HG03135 (cell line): ENCODE results near the gene HNRNPR.
"Not testable (repeated sequence)": the region's sequence is repeated elsewhere in the genome, so short reads cannot be mapped to it uniquely, and the experiment has no call there.

Experiments
- ATAC-seq: cut with Tn5 transposase; IDR thresholded peaks from one replicate; pipeline ENCODE4 v1.9.1; 2021; ENCODE audit warnings: mild to moderate bottlenecking, moderate library complexity; ENCODE audit not compliant: unreplicated experiment

Gene HNRNPR

DNA sequence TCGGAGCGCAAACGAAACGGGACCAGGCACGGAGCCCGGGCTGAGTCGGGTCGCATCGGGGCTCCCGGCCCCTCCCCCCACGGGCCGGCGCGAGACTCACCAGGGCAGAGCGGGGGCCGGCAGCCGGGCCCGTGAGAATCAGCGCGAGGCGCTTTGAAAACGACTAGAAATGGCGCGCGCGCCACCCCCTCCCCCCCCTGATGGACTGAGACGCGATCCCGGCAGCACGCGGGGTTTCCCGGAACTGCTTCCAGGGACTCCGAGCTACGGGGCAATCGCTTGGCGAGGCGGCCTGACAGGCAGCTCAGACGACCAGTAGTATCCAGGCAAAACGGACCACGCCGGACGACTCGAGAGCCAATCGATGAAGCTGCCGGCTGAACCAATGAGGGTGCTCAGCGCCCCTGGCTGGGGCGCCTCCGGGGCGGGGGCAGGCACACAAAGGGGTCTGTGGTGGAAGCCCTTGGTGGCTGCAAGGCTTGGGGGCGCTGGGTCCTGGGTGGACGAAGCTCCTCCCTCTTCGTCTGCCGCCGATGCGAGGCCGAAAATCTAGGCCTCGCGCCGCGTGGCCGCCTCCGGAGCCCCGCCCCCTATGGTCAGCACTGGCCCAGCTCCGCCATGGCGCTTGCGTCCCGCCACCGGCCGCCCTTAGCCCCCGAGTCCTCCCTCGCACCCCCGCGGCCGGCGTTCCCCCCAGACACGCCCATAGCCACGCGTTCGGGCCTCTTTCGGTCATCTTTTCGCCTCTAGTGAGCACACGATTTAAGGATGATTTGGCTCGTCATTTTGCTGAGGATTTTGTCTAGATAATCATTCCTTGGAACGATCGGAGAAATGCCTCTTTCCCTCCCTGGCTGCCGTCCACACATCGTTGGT is at the start of gene HNRNPR:
TSS of gene HNRNPR (minus strand) at position 174 of the 876 bp plus-strand sequence. CDS start 3,276 bp downstream, outside the sequence.
- peak; percentile 90 for ATAC-seq

DNA sequence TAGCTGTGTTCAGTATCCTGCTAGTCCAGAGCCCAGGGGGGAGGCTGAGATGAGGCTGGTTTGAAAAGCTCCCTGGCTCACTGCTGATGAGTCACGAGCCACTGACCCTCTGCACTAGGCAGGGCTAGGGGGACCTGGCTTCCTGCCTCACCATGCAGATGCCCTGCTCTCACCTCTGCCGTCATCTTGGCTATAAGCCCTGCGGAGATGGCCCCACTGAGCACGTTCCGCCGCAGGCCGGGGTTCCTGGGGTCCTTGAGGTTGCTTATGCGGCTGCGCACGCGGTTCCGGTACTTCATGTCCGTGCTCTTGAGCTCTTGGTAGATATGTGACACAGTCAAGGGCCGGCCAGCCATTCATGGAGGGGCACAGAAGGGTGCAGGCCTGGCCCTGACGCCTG is 49.6 kb upstream of the HNRNPR start:
- ATAC-seq: no peak

DNA sequence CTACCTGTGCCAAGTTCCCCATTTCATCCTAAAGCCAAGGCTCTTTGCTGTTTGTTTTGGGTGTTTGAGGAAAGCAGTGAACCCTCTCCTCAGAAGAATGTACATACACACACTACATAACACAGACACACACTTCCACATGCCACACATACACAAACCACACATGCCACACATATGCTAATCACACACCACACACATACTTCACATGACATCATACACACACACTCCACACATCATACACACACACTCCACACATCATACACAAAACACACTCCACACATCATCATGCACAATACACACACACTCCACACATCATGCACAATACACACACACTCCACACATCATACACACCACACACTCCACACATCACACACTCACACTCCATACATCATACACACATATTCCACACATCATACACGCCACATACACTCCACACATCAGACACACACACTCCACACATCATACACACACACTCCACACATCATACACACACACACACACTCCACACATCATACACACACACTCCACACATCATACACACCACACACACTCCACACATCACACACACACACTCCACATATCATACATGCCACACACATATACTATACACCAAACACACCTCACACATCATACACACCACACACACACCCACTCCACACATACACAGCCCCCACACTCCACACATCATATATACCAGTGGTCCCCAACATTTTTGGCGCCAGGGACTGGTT is 48.2 kb upstream of the HNRNPR start:
- ATAC-seq: no peak

DNA sequence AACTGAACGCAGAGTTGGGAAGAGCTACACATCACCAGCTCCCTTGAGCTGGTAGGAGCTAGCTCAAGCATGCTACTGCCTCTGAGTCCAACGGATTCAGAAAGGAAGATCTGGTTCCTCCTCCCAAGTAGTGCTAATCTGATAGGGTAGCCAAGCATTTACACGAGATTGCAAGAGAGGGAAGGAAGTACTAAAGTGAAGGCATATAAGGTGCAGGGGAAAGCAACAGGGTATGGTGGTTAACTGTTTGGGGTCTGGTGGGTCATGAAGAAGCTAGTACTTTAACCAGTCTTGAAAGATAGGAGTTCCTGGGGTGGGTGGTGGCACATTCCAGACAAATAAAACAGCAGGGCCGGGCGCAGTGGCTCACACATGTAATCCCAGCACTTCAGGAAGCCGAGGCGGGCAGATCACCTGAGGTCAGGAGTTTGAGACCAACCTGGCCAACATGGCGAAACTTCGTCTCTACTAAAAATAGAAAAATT is 45.8 kb upstream of the HNRNPR start:
- no peak for ATAC-seq

DNA sequence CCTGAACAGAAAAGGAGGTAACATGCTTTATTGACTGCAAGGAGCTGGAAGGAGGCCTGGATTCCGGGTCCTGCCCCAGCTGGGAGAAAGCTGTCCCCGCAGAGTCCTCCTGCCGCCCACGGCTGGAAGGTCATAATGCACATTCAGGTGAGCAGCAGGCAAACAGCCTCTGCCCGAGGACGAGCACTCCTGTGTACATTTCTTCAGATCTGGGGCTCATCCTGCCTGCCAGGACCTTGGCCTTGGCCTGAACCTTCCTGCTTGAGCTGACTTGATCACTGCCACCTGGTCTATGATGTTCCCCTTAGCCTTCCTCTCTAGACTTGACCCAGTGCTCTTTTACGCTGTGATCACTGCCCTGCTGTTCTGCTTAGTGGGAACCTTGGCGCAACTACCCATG is 43.4 kb upstream of the HNRNPR start:
- ATAC-seq: no peak

DNA sequence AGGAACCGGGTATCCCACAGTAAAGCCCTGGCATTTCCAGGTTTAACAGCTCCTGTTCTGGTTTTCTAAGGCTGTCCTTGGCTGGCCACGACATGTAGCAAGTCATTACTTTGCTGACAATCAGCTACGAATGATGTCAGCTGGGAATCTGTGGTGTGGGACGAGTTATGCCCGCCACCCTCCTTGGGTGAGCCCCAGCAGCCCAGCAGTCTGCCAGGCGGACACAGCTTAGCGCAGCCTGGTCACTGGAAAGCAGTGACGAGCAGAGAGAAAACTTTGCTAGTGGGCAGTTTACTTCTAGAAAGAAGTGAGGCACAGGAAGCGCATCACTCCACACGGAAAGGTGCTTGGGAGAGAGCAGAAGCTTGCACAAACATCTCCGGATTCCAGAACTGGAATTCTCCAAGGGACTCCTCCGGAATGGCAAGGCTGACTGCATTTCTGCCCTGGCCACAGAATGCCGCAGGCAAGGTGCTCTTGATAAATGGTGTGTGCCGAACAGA is 41.1 kb upstream of the HNRNPR start:
- no peak for ATAC-seq

DNA sequence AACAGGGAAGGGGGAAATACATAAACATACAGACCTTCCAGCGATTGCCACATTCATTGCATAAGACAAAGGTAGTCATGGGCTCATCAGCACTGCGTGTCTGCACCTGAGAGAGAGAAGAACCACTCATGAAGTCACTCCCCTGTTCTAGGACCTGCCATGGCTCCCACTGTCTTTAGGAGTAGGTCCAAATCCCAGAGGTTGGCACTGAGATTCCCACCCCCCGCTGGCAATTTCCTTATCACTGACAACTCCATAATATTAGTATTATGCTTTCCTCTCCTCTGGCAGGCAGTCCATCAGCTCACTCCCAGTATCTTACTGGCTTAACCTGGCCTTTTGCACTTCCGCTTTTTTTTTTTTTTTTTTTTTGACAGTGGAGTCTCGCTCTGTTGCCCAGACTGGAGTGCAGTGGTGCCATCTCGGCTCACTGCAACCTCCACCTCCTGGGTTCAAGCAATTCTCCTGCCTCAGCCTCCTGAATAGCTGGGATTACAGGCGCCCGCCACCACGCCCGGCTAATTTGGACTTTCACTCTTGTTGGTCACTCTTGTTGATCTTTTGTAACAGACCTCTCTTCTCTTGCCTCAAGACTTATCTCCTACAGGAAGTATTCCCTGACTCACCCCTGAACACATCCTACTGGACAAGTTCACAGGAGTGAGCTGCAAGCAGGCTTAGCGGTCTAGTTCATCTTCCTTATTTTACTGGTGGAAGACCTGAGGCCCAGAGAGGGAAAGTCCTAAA is 40.4 kb upstream of the HNRNPR start:
- ATAC-seq: no peak

DNA sequence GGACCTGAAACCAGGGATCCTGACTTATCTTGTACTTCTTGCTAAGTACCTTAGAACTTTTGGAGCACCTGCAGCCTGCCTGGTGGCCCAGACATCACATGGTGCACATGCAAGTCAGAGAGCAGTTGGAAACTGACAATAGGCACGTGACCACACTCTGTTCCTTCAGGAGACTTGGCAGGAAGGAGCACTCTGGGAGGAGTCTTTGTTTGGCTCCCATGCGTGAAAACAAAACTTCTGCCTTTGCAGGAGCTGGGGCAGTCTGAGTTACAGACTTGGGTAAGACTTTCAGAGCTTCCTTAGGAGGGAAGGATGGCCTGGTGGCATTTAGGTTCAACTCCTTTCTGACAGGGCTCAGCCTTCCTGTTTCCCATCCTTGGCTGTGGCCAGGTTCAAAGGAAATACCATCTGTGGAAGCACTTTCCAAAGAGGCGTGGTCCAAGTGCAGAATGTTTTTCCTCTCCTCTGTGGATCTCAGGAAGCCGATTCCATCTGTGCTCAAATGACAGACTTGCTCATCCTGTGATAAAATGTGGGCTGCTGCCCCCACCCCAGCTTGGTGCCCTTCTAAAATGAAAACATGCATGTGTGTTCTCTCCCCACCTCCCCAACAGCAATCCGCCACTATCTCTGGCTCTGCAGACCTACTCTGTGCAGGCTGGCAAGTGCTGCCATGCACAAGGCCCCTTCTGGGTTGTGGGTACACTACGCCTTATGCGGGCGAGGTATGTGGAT is 39.7 kb upstream of the HNRNPR start:
- ATAC-seq: no peak

DNA sequence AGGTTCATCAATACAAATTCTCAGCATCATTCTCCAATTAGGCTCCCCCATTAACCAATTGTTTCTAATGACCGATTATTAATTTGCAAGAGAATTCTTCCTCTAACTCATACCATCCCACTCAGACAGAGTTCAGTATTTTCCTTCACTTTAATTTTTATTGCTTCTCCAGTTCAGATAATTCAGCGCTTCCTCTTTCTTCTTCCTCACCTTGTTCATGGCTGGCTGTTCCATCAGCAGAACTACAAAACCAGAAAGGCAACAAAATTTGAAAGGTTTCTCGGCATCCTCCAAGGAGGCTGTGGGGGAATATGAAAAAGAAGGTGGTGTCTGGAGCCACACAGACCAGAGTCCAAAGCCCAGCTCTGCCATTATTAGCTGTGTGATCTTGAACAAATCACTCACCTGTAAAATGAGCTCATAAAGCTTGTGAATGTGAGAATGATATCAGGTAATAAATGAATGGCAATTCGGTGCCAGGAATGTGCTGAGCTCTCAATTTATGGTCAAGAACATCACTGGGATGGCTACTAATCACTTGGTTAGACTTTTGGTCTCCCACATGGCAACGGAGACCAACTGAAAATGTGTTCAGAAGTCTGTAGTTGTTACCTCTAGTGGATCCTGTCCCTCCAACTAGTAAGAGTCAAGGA is 37.3 kb upstream of the HNRNPR start:
- no peak for ATAC-seq

DNA sequence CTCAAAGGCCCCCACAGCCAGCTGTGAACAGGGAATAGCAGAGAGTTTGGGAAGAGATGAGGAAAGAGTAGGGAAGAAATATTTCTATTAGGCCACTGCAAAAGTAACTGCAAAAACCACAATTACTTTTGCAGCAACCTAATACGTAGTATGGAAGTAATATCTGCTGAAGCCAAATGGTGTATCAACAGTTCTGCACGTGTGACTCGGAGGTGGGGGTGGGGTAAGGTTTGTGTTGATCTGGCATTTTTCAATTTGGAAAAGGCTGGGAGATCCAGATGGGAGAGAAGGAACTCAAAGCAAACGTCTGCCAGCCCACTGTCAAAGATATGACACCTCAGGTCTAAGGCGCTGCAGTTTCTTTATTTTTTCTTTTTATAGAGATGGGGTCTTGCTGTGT is 36.6 kb upstream of the HNRNPR start:
- ATAC-seq: no peak

DNA sequence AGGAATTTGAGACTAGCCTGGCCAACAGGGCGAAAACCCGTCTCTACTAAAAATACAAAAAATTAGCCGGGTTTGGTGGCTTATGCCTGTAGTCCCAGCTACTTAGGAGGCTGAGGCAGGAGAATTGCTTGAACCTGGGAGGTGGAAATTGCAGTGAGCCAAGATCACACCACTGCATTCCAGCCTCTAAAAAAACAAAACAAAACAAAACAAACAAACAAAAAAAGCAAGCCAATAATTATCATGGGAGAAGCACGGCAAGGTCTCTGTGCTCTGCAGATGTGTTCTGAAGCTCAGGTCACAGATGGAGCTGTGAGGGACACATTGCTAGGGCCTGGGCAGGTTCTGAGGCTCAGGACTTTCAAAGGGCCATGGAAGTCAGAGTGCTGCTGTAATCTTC is 36.2 kb upstream of the HNRNPR start:
- not testable (repeated sequence) for ATAC-seq

DNA sequence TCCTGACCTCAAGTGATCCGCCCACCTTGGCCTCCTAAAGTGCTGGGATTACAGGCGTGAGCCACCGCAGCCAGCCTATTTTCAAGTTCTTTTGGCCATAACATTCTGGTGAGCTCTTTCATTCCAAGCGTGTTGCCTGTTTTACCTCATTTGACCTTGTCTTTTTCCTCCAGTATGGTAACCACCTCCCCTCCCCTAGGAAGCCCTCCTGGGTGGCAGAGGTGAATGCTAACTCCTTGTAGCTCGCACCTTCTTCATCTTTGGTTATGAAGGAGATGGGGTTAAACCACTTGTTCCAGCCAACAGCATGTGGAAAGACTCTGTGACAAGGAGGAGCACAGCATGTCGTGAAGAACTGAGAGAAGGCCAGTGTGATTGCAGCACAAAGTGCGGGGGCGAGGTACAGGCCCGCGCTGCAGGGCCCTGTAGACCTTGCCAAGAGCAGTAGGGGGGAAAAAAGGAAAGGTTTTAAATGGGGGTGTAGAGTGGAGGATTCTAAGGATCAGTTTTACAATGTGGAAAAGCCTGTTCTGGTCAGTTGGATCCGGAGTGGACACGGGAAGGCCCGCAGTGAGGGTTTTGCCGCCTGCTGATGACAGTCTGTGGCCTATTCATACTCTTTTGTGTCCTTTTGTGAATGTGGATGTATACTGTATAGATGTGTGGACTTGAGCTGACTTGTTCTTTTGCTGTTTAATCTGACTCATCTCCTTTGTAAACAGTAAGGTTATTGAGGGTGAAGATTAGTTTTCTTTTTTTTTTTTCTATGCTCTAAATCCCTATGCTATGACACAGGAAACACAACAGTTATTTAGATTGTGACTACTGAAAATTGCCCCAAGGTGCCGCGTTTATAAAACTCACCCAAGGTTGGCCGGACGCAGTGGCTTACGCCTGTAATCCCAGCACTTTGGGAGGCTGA is 33.1 kb upstream of the HNRNPR start:
- no peak for ATAC-seq

DNA sequence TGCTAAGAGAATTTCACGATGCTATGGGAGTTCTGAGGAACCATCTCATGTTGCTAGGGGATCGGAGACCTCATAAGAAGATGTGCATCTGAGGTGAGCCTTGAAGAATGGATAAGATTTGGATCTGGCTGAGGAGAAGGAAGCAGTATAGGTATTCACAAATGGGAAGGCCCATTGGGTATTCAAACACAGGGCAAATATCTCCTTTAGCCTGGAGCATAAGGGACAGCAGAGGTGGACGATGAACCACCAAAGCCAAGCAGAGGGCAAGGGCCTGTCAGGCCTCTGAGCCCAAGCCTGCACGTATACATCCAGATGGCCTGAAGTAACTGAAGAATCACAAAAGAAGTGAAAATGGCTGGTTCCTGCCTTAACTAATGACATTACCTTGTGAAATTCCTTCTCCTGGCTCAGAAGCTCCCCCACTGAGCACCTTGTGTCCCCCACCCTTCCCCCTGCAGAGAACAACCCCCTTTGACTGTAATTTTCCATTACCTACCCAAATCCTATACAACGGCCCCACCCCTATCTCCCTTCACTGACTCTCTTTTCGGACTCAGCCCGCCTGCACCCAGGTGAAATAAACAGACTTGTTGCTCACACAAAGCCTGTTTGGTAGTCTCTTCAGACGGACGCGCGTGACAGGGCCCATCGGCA is 30.1 kb upstream of the HNRNPR start:
- not testable (repeated sequence) for ATAC-seq

DNA sequence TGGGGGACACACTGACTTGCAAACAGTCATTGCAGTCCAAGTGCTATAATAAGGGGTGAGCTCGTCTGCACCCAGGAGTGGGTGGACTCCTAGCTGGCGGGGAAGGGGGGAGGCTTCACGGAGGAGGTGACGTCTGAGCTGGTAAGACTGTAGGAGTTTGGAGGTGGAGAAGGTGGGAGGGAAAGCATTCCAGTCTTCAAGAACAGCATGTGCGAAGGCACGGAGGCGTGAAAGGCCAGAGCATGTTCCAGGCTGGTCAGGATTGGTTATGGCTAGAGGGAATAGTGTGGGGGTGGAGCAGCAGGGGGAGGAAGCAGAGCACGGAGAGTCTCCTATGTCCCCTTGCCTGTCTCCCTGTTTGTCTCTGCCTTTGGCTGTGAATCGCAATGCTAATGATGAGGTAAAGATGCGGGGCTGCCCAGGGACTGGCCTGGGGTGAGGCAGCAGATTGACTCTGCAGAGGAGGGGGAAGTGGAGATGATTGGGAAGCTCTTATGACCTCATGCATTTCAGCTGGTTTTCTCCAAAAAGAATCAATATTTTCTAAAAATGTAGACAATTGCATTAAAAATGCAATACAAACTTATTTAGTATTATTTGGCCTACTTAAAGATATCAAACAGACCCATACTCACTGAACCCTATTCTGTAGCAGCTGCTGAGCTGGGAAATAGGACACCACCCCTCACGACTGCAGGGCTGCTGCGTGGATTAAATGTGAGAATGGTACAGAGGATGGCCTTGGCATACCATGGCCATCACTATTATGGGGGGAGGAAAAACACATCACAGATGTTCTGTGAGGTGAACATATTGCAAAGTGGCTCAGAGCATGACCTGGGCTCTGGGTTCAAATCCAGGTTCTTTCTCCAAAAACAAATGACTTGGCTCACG is 28.1 kb upstream of the HNRNPR start:
- no peak for ATAC-seq

DNA sequence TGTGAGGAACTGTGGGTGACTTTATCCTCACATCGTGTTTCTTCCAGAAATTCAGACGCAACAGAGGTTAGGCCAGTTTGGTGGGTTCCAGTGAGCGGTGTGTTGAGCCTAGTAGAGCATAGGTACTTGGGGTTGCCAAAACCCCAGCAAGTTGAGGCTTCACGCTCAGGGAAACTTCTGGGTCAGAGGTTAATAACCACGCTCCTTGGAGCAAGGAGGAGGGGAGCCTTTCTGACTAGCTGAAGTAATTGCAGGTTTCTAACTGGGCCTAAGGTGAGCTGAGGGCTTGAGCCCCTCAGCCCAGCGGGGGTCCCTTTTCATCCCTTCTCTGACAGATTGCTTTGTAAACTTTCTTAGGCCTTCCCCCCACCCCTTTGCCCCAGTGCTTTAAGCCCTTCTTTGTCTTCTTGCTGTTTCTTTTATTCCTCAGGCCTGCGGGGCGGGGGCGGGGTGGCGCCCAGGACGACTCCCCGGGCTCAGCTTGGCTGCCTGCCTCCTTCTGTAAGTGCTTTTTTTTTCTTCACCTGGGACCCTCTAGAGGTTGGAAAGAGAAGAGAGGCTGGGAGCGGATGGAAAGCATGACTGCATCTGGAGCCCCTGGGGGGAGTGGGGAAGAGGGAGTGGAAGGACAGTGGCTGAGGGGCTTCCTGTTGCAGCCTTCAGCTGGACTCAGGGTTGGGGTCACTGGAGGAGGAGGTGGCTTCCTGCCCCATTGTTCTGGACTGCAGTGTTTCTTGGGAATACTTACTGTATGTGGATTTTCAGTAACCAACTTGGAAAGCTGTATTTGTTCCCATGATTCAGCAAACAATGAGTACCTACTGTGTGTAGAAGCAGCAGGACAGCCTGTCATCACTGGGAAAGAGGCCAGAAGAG is 26.9 kb upstream of the HNRNPR start:
- no peak for ATAC-seq

DNA sequence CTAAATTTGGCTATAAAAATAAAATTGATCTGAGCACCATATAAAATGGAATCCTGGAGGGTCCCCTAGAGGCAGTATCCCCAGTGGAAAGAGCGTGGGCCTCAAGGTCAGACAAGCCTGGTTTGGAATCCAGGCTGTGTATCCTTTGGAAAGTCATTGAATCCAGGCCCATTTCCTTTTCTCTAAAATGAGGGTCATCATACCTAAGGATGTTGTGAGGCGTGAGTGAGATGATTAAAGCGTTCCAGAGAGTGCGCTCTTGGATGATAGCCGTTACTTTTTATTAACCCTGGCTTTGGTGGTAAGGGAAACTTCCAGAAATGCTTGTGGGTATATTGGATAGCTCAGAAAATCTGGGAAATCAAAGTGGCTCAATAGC is 26.2 kb upstream of the HNRNPR start:
- no peak for ATAC-seq
